ENCODE results near the gene ALS2. TPM values are rescaled to one million over a fixed set of nuclear protein-coding genes. Genes with fewer than 3 reads are reported as not detected.

Gene ALS2
- total RNA-seq, 1 experiment from 2014 or later = 28.4 TPM

GRCh38 chr2:201730651-201731285 lies 50.0 kb downstream of the ALS2 start:
- Histone ChIP-seq H2BK15ac (ENCODE audit: low read depth, low read length) (no peak overlapping the region), H4K91ac (ENCODE audit: insufficient read length, low read depth, low read length) (no peak overlapping the region), H4K8ac (replicated peaks; ENCODE audit: insufficient read length, low read depth, low read length) (no peak overlapping the region), H2BK120ac (ENCODE audit: low read depth, low read length, poor library complexity, severe bottlenecking) (no peak overlapping the region), H3K27ac (ENCODE audit: insufficient read length, low read depth, low read length) (no peak overlapping the region), H3K23me2 (ENCODE audit: insufficient read length, low read depth, low read length, poor library complexity, severe bottlenecking) (no peaks in the 10 kb centered on the region), H2BK12ac (ENCODE audit: insufficient read length, low read depth, low read length) (no peak overlapping the region), H2BK20ac (ENCODE audit: low read depth, low read length, poor library complexity, severe bottlenecking) (no peak overlapping the region), H4K5ac (ENCODE audit: insufficient read length, low read depth, low read length) (no peak overlapping the region), H3K14ac (ENCODE audit: insufficient read depth, low read length) (no peak overlapping the region), H2AK5ac (ENCODE audit: insufficient read length, low read length) (no peak overlapping the region), H3K4me1 (ENCODE audit: insufficient read depth, low read length) (no peaks in the 10 kb centered on the region), H3K4ac (ENCODE audit: low read depth, low read length) (no peak overlapping the region), H3K9ac (ENCODE audit: extremely low read depth, insufficient read length, low read length) (no peak overlapping the region), H3K27me3 (ENCODE audit: insufficient read depth, low read length) (no peaks in the 10 kb centered on the region), H3K4me2 (ENCODE audit: insufficient read depth, insufficient read length, low read length) (no peak overlapping the region), H2BK5ac (ENCODE audit: insufficient read length, low read length) (no peak overlapping the region), H2AFZ (ENCODE audit: low read length) (no peak overlapping the region), H4K20me1 (ENCODE audit: control insufficient read depth, insufficient read depth, insufficient read length) (no peaks in the 10 kb centered on the region), H3T11ph (ENCODE audit: low read length) (no peak overlapping the region), H3K79me1 (ENCODE audit: insufficient read depth, low read depth, low read length, poor library complexity, severe bottlenecking) (no peaks in the 10 kb centered on the region), H3K23ac (ENCODE audit: insufficient read length, low read depth, low read length) (no peak overlapping the region), H3K79me2 (ENCODE audit: insufficient read depth, low read length) (no peaks in the 10 kb centered on the region), H3K9me3 (ENCODE audit: control insufficient read depth, low read depth, low read length) (no peaks in the 10 kb centered on the region), H3K18ac (ENCODE audit: insufficient read length, low read depth, low read length) (no peak overlapping the region), H3K56ac (ENCODE audit: insufficient read length, low read depth, low read length) (no peak overlapping the region)
- no peak for DNase-seq
- Mint-ChIP-seq H3K4me3 (no peak overlapping the region), H3K27me3 (ENCODE audit: low read depth) (no peaks in the 10 kb centered on the region), H3K36me3 (ENCODE audit: insufficient read depth in 1 of 3, low read depth in 3 of 3) (peaks cover 6 to 36% (median 35%) of the 10 kb centered on the region in 3 experiments; a peak in 5 of 7 replicates), H3K9me3 (no peaks in the 10 kb centered on the region), H3K27ac (no peak overlapping the region), H3K4me1 (peaks cover 5 to 7% of the 10 kb centered on the region in 2 experiments; a peak in 3 of 4 replicates)
- WGBS (ENCODE audit: extremely low coverage, insufficient read length, low lambda C conversion rate) = no CpG with 5 or more reads among the region's 5 CpGs
- no peak for TF ChIP-seq CTCF (conservative IDR thresholded peaks at IDR 0.05)
